Immature natural killer cell (primary cell): ENCODE results near the gene LUZP1. TPM values are rescaled to one million over a fixed set of nuclear protein-coding genes. Genes with fewer than 3 reads are reported as not detected.

Source experiments
- DNase-seq, 3 donors: peaks; one replicate each; pipeline ENCODE4 v3.0.0; 2022; ENCODE audit warnings: mixed read lengths in 1 of 3
- H3K27ac Mint-ChIP-seq, 6 donors: one replicate each; pipeline ENCODE4 v1.8.0; 2020; ENCODE audit warnings: mixed read lengths in 6 of 6, mild to moderate bottlenecking in 5 of 6, inconsistent platforms in 4 of 6, moderate library complexity in 3 of 6
- H3K27me3 Mint-ChIP-seq, 3 donors: one replicate each; pipeline ENCODE4 v1.8.0; 2020 to 2021; ENCODE audit warnings: low read depth in 3 of 3, mild to moderate bottlenecking in 3 of 3, mixed read lengths in 3 of 3, moderate library complexity in 3 of 3, inconsistent platforms in 1 of 3
- H3K36me3 Mint-ChIP-seq, 3 donors: one replicate each; pipeline ENCODE4 v1.8.0; 2020; ENCODE audit warnings: mixed read lengths in 3 of 3, inconsistent platforms in 2 of 3, mild to moderate bottlenecking in 2 of 3
- H3K4me1 Mint-ChIP-seq, 2 donors: one replicate each; pipeline ENCODE4 v1.8.0; 2020; ENCODE audit warnings: inconsistent platforms in 2 of 2, mild to moderate bottlenecking in 2 of 2, mixed read lengths in 2 of 2, moderate library complexity in 1 of 2
- H3K4me3 Mint-ChIP-seq, 5 donors: one replicate each; pipeline ENCODE4 v1.8.0; 2020; ENCODE audit warnings: mild to moderate bottlenecking in 5 of 5, mixed read lengths in 5 of 5, inconsistent platforms in 3 of 5, moderate library complexity in 3 of 5
- H3K9me3 Mint-ChIP-seq, 6 donors: one replicate each; pipeline ENCODE4 v1.8.0; 2020; ENCODE audit warnings: mild to moderate bottlenecking in 6 of 6, mixed read lengths in 6 of 6, inconsistent platforms in 4 of 6, moderate library complexity in 3 of 6
- polyA plus RNA-seq, 3 donors: library from polyadenylated mRNA; unstranded; fragments of 300-500 nt; fragmentation: Illumina TruSeq; gene quantifications; one replicate each; pipeline ENCODE4 v1.2.3, GENCODE V29; 2021

LUZP1 gene
- polyA plus RNA-seq, 3 donors from 2014 or later, result 9.8 to 35.5 (median 13.8) TPM

- DNase-seq, result no peak
- Mint-ChIP-seq H3K9me3 (no peaks in the 10 kb centered on the region), H3K4me1 (peaks cover 85 to 93% of the 10 kb centered on the region in 2 donors), H3K27ac (peak overlapping the region; percentile 22 to 80 (median 42)), H3K36me3 (no peaks in the 10 kb centered on the region), H3K4me3 (peak overlapping the region in 4 of 5 donors; percentile 10 to 69 (median 52)), H3K27me3 (peaks cover 5 to 14% (median 8%) of the 10 kb centered on the region in 3 donors)
Measured at GRCh38 chr1:23114424-23115079, 54.1 kb downstream of the LUZP1 start.

GRCh38 chr1:23111600-23112535, 56.8 kb downstream of the LUZP1 start:
- Mint-ChIP-seq H3K36me3 (peaks cover 5 to 14% (median 9%) of the 10 kb centered on the region in 3 donors), H3K4me3 (peak overlapping the region; percentile 21 to 73 (median 59)), H3K9me3 (no peaks in the 10 kb centered on the region), H3K4me1 (peaks cover 77 to 91% of the 10 kb centered on the region in 2 donors), H3K27ac (peak overlapping the region; percentile 90 to 97 (median 94)), H3K27me3 (peaks cover 0 to 10% (median 3%) of the 10 kb centered on the region in 3 donors)
- DNase-seq, result no peak

GRCh38 chr1:23110391-23110790, 58.3 kb downstream of the LUZP1 start:
- no peak for DNase-seq
- Mint-ChIP-seq H3K4me1 (peaks cover 68 to 88% of the 10 kb centered on the region in 2 donors), H3K9me3 (no peaks in the 10 kb centered on the region)

GRCh38 chr1:23108918-23109533, 59.6 kb downstream of the LUZP1 start:
- H3K27ac Mint-ChIP-seq, result peak overlapping the region; percentile 90 to 97 (median 94)
- no peak overlapping the region for H3K4me3 Mint-ChIP-seq
- peaks cover 5 to 25% (median 16%) of the 10 kb centered on the region in 3 donors for H3K36me3 Mint-ChIP-seq
- peaks cover 0 to 8% (median 3%) of the 10 kb centered on the region in 3 donors for H3K27me3 Mint-ChIP-seq
- H3K9me3 Mint-ChIP-seq, result no peaks in the 10 kb centered on the region
- H3K4me1 Mint-ChIP-seq, result peaks cover 67 to 88% of the 10 kb centered on the region in 2 donors
- no peak for DNase-seq

More at GRCh38 chr1:23110391-23110790, 58.3 kb downstream of the LUZP1 start:
- Mint-ChIP-seq H3K4me3 (peak overlapping the region; percentile 18 to 73 (median 62)), H3K36me3 (peaks cover 5 to 22% (median 13%) of the 10 kb centered on the region in 3 donors), H3K27ac (peak overlapping the region; percentile 90 to 97 (median 94)), H3K27me3 (peaks cover 0 to 8% (median 3%) of the 10 kb centered on the region in 3 donors)

- H3K4me1 Mint-ChIP-seq, result peaks cover 75 to 91% of the 10 kb centered on the region in 2 donors
Measured at GRCh38 chr1:23103001-23103889, 65.4 kb downstream of the LUZP1 start.

GRCh38 chr1:23102289-23102688, 66.4 kb downstream of the LUZP1 start:
- Mint-ChIP-seq H3K9me3 (no peaks in the 10 kb centered on the region), H3K27me3 (peaks cover 0 to 8% (median 0%) of the 10 kb centered on the region in 3 donors), H3K4me3 (peak overlapping the region in 3 of 5 donors; percentile 23 to 48 (median 42)), H3K4me1 (peaks cover 73 to 87% of the 10 kb centered on the region in 2 donors), H3K27ac (peak overlapping the region; percentile 89 to 100 (median 98)), H3K36me3 (peaks cover 0 to 16% (median 11%) of the 10 kb centered on the region in 3 donors)
- DNase-seq, result no peak

More at GRCh38 chr1:23103001-23103889, 65.4 kb downstream of the LUZP1 start:
- Mint-ChIP-seq H3K4me3 (peak overlapping the region; percentile 83 to 92 (median 86)), H3K9me3 (no peaks in the 10 kb centered on the region), H3K27ac (peak overlapping the region; percentile 96 to 100 (median 98)), H3K27me3 (peaks cover 0 to 8% (median 0%) of the 10 kb centered on the region in 3 donors), H3K36me3 (peaks cover 5 to 21% (median 16%) of the 10 kb centered on the region in 3 donors)
- DNase-seq, result peak; percentile 60 to 69 (median 65)

GRCh38 chr1:23101887-23102286, 66.8 kb downstream of the LUZP1 start:
- no peak for DNase-seq
- H3K9me3 Mint-ChIP-seq, result no peaks in the 10 kb centered on the region
- peak overlapping the region in 1 of 5 donors; percentile 42 for H3K4me3 Mint-ChIP-seq
- peak overlapping the region; percentile 89 to 100 (median 98) for H3K27ac Mint-ChIP-seq
- H3K36me3 Mint-ChIP-seq, result peaks cover 0 to 11% (median 7%) of the 10 kb centered on the region in 3 donors
- H3K4me1 Mint-ChIP-seq, result peaks cover 72 to 83% of the 10 kb centered on the region in 2 donors
- H3K27me3 Mint-ChIP-seq, result peaks cover 0 to 8% (median 0%) of the 10 kb centered on the region in 3 donors

- DNase-seq, result no peak
- Mint-ChIP-seq H3K9me3 (no peaks in the 10 kb centered on the region), H3K27me3 (peaks cover 0 to 8% (median 0%) of the 10 kb centered on the region in 3 donors), H3K4me1 (peaks cover 68 to 78% of the 10 kb centered on the region in 2 donors), H3K4me3 (peak overlapping the region in 1 of 5 donors; percentile 5), H3K36me3 (peaks cover 0 to 7% (median 3%) of the 10 kb centered on the region in 3 donors), H3K27ac (peak overlapping the region; percentile 89 to 100 (median 98))
Measured at GRCh38 chr1:23101101-23101827, 67.4 kb downstream of the LUZP1 start.

GRCh38 chr1:23100074-23100748, 68.4 kb downstream of the LUZP1 start:
- Mint-ChIP-seq H3K27ac (peak overlapping the region; percentile 87 to 98 (median 90)), H3K27me3 (peaks cover 0 to 8% (median 0%) of the 10 kb centered on the region in 3 donors), H3K36me3 (peaks cover 0 to 3% (median 3%) of the 10 kb centered on the region in 3 donors), H3K9me3 (no peaks in the 10 kb centered on the region), H3K4me3 (peak overlapping the region; percentile 51 to 73 (median 65)), H3K4me1 (peaks cover 66 to 69% of the 10 kb centered on the region in 2 donors)
- DNase-seq, result peak; percentile 74 to 77 (median 75)

- H3K36me3 Mint-ChIP-seq, result peaks cover 0 to under 1% (median 0%) of the 10 kb centered on the region in 3 donors
- H3K27me3 Mint-ChIP-seq, result peaks cover 0 to 8% (median 0%) of the 10 kb centered on the region in 3 donors
- peak overlapping the region in 3 of 5 donors; percentile 63 to 75 (median 74) for H3K4me3 Mint-ChIP-seq
- H3K9me3 Mint-ChIP-seq, result no peaks in the 10 kb centered on the region
- H3K27ac Mint-ChIP-seq, result peak overlapping the region in 3 of 6 donors; percentile 23 to 81 (median 67)
- peaks cover 56 to 59% of the 10 kb centered on the region in 2 donors for H3K4me1 Mint-ChIP-seq
- no peak for DNase-seq
Measured at GRCh38 chr1:23099171-23099536, 69.5 kb downstream of the LUZP1 start.

GRCh38 chr1:23098463-23099170, 70.0 kb downstream of the LUZP1 start:
- peaks cover 52 to 56% of the 10 kb centered on the region in 2 donors for H3K4me1 Mint-ChIP-seq
- H3K27me3 Mint-ChIP-seq, result peaks cover 0 to 8% (median 0%) of the 10 kb centered on the region in 3 donors
- H3K27ac Mint-ChIP-seq, result peak overlapping the region; percentile 23 to 89 (median 74)

More at GRCh38 chr1:23098463-23099170, 70.0 kb downstream of the LUZP1 start:
- Mint-ChIP-seq H3K9me3 (no peaks in the 10 kb centered on the region), H3K4me3 (peak overlapping the region; percentile 49 to 75 (median 65)), H3K36me3 (peaks cover 4 to 6% (median 5%) of the 10 kb centered on the region in 3 donors)
- peak; percentile 64 to 72 (median 68) for DNase-seq
